DLD1 (cell line): Measurements from ENCODE around the gene KRTAP10-8.
"Not testable (repeated sequence)": the region's sequence is repeated elsewhere in the genome, so short reads cannot be mapped to it uniquely, and the experiment has no call there.

ENCODE experiments used
- in situ Hi-C: cut with HindIII; loops from 2 replicates; pipeline ENCODE4 v1.10.0; 2017; ENCODE audit warnings: low sequenced_read_pairs

Gene KRTAP10-8

DNA sequence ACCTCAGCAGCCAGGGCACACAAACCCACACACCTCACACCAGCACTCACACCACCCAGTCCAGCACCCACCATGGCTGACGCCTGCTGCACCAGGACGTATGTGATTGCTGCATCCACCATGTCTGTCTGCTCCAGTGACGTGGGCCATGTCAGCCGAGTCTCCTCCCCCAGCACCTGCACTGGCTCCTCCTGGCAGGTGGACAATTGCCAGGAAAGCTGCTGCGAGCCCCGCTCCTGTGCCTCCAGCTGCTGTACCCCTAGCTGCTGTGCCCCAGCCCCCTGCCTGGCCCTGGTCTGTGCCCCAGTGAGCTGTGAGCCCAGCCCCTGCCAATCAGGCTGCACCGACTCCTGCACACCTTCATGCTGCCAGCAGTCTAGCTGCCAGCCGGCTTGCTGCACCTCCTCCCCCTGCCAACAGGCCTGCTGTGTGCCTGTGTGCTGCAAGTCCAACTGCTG, at the start of gene KRTAP10-8:
Gene KRTAP10-8, plus strand, starts transcription at position 51 of the 458 bp plus-strand sequence. Its CDS starts 22 bp downstream, at position 73.
- in situ Hi-C loops = no loop called here

DNA sequence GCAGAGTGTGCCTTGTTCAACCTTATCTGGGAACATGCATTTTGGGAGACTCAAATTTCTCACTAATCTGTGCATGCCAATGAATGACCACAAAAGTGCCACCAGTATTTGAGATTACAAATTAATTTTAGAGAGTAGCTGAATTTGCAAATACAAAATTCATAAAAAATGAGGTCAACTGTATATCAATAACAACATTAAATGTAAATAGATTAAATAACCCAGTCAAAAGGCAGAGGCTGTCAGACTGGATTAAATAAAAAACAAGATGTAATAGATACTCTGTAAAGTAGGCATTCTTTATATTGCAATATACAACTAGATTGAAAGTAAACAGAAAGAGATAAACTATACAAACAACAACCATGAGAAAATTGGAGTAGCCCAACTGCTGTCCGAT, 47.8 kb upstream of the KRTAP10-8 start:
- in situ Hi-C loops = no loop called here

- in situ Hi-C loops = no loop called here
These were observed 46.8 kb upstream of the KRTAP10-8 start for GRCh38 chr21:44564886-44565598.

DNA sequence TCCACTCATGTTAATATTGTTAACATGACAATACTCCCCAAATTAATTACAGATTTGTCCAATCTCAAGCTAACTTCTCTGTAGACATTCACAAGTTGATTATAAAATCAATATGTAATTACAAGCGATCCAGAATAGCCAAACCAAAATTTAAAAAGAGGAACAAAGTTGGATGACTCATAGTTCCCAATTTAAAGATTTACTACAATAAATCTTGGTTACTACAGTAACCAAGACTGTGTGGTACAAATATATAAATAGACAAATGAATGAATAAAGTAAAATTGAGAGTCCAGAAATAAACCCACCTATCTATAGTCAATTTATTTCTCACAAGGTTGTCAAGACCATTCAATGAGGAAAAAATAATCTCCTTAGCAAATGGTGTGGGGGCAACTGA, 45.5 kb upstream of the KRTAP10-8 start:
- in situ Hi-C loops = no loop called here

DNA sequence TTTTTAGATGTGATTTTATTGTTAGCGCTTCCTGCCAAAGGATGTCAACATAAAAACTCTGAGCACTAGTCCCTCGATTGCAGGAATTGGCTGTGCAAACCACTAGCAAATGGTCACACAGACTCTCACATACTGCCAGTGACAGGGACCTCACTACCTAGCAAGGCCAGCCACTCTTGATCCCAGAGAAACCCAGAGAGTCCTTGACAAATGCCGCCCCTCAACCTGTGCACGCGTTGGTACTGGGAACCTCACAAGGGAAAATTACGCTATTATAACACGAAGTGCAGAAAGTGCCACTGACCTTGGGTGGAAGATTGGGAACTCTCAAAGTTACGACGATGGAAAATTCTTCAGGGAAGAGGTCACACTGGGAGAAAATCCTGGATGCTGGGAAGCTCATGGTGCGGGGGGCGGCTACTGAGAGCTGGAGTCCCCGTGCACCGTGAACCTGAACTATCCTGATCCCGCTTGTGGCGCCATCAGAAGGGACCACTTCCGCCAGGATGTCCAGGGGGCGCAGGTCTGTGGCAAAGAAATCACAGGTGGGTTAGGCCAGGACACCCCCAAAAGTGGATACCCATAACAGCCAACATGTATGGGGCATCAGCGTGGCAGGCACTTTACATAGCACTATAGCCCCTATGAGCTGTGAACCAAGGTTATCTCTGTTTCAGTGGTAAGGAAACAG, 44.3 kb upstream of the KRTAP10-8 start:
- in situ Hi-C loops = no loop called here

DNA sequence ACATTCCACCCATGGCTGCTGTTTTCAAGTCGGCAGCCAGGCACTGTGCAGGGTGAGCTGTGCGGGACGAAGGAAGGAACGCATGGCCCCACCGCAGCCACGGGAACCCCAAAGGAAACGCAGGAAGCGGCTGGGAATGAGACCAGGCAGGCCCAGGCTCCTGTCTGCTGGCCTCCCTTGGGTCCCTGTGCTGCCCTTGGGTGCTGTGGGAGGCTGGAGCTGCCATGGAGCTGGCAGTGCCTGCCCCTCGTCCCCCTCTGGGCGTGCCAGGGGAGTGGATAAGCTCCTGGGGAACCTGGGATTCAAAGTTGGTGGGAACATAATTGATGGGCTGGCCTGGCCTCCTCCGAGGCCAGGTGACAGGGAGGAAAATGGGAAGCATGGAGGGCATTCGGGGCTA, 43.6 kb upstream of the KRTAP10-8 start:
- in situ Hi-C loops = no loop called here

DNA sequence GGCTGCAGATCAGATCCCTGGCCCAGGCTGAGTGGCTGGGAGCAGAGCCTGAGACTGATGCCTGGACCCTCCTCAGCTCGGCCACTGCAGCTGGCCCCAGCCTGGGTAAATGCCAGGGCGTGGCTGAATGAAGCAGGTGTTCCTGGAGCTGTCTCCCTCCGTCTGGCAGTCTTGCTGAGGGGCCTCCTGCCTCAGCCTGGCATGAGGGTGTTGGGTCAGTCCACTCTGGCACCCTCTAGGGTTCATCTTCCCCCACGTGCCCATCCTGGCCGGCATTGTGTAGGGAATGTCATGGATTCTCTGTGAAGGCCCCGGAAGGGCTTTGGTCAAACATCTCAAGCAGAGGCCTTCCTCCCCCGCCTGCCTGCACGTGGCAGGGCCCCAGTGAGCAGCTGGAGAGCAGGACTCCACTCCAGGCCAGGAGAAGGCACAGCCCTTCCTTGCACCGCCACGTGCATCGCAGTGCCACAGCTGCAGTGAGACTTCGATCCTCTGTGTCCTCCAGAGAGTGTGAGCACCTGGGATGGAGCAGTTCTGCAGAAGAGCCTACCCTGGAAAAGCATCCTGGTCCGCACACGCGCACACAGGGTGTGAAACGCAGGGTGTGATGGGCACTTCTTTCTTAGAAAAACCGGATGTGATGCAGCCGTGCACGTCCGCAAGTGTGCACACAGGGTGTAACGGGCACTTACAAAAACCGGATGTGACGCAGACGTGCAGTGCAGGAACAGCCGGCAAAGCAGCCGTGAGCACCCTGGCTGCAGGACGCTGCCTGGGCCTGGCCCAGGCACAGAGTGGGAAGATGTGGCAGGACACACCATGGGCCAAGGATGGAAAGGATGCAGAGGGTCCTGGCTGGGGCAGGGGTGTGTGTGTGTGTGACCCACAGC, 43.0 kb upstream of the KRTAP10-8 start:
- in situ Hi-C loops = no loop called here

- in situ Hi-C loops = no loop called here
These were observed 41.9 kb upstream of the KRTAP10-8 start for GRCh38 chr21:44569861-44570517.

- in situ Hi-C loops = no loop called here
These were observed 40.6 kb upstream of the KRTAP10-8 start for GRCh38 chr21:44571296-44571695.

- in situ Hi-C loops = no loop called here
These were observed 39.8 kb upstream of the KRTAP10-8 start for GRCh38 chr21:44571844-44572782.

GRCh38 chr21:44572959-44573583, 38.8 kb upstream of the KRTAP10-8 start:
- in situ Hi-C loops = no loop called here

GRCh38 chr21:44573630-44574456, 38.0 kb upstream of the KRTAP10-8 start, which contains the start of gene KRTAP10-4:
TSS of gene KRTAP10-4 (plus strand) at chr21:44573729. CDS start at chr21:44573759, 30 bp downstream.
- in situ Hi-C loops = not testable (repeated sequence)

DNA sequence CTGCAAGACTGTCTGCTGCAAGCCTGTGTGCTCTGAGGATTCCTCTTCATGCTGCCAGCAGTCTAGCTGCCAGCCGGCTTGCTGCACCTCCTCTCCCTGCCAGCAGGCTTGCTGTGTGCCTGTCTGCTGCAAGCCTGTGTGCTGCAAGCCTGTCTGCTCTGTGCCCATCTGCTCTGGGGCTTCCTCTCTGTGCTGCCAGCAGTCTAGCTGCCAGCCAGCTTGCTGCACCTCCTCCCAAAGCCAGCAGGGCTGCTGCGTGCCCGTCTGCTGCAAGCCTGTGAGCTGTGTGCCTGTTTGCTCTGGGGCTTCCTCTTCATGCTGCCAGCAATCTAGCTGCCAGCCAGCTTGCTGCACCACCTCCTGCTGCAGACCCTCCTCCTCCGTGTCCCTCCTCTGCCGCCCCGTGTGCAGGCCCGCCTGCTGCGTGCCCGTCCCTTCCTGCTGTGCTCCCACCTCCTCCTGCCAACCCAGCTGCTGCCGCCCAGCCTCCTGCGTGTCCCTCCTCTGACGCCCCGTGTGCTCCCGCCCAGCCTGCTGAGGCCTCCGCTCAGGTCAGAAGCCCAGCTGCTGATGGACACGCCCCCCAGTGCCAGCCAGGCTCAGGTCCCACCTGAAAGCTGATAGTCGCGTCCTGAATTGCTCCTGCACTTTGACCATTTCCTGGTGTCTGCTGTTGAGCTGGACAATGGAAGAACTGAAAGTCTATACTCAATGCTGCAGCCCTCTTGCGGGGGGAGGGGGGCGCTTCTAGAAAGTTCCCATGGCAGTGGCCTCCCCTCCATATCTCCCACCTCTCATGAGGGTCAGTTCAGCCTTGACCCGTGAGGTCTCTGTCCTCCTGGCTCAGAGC, 37.2 kb upstream of the KRTAP10-8 start:
- in situ Hi-C loops = no loop called here

DNA sequence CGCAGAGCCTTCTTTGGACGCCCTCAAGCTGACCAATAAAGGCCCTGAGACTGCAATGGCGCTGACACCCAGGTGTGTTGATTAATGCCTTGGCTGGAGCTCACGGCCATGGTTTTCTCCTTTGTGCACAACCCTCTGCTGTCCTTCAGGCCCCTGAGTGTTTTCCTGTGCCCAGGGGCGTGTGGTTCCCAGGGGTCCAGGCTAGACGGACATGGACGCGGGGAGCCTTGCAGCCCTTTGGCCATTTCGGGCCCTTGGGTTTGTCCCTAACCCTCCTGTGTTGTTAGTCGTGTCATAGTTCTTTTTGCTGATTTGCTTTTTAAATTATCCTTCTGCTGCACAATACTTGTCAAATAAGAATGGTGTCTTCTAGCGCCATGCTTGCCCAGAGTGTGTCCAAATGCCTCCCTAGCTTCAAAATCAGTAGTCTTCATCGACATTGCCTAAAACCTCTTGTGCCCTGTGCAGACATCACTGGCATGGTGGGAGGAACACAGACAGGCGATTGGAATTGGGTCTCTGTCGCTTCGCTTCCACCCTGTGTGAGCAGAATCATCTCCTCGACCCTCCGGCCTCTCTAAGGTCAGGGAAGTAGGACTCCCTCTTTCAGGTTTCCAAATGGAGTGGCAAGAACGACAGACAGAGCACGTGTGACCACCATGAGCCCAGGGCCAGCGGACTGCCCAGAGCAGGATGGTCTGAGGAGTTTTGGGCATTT, 36.4 kb upstream of the KRTAP10-8 start:
- in situ Hi-C loops = no loop called here

DNA sequence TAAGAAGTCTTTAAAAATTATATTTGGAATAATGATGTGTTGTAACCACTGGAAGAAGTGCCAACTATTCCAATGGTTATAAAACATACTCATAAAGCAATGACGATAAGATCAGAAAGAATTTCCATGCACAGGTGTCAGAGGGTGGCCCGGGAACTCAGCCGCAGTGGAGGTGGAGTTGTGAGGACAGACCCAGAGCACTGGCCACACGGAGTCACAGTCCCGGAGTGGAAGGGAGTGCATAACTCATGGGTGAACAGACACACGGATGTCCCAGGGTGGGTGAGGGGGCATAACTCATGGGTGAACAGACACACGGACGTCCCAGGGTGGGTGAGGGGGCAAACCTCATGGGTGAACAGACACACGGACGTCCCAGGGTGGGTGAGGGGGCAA, 35.9 kb upstream of the KRTAP10-8 start:
- in situ Hi-C loops = no loop called here

GRCh38 chr21:44578371-44579055, 33.4 kb upstream of the KRTAP10-8 start:
- in situ Hi-C loops = no loop called here
